ENCODE results near the gene STARD13. TPM values are rescaled to one million over a fixed set of nuclear protein-coding genes. Genes with fewer than 3 reads are reported as not detected.

The STARD13 gene
- total RNA-seq, 1 experiment from 2014 or later: 9.1 TPM

DNA sequence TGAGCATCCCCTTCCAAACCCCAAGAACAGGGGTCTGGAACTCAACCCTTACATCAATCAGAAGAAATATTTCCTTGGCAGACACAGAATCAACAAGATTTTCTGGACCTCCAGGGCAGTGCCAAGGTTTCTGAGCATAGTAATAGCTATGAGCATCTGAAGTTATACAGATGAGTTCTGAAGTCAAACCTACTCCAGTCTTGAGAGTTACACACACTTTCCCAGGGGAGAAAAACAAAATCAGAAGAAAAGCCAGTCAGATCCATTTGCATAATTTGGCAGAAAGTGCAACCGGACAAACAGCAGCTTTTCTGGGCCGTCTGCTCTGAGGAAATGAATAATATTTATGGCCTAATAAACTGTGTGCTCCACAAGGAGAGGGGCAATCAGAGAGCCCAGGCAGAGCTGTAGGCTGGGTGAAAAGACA is 176.3 kb downstream of the STARD13 start:
- no peaks in the 10 kb centered on the region for H3K27me3 ChIP-seq (replicated peaks; ENCODE audit: control insufficient read depth, insufficient read depth, low read length)
- TF ChIP-seq CTCF (IDR thresholded peaks at IDR 0.05; ENCODE audit: insufficient read depth in 1 of 2, low read depth in 1 of 2, low read length in 1 of 2, severe bottlenecking in 1 of 2, unreplicated experiment in 1 of 2): no peak
- H3K4me3 ChIP-seq (ENCODE audit: low read depth, low read length): no peak overlapping the region
- H3K9me3 Mint-ChIP-seq (ENCODE audit: unreplicated experiment): no peaks in the 10 kb centered on the region
- no peak overlapping the region for H3K4me3 Mint-ChIP-seq (ENCODE audit: unreplicated experiment)
- no peak overlapping the region for H3K27ac Mint-ChIP-seq (ENCODE audit: unreplicated experiment)
- H3K36me3 ChIP-seq (ENCODE audit: control insufficient read depth, insufficient read depth, low read length): 0 out of 2 replicates have a peak, but pooled peaks cover 2% of the 10 kb centered on the region
- peaks cover 4% of the 10 kb centered on the region for H3K4me1 ChIP-seq
- DNase-seq: no peak
- H3K27me3 Mint-ChIP-seq (ENCODE audit: insufficient read depth, unreplicated experiment): no peaks in the 10 kb centered on the region
- ChIA-PET POLR2A (no interaction called here), CTCF (no interaction called here)
- BruUV-seq (replicated peaks): no TSS peak
- intact Hi-C loops (cut with micrococcal nuclease; ENCODE audit: unreplicated experiment): no loop called here
- peaks cover 13% of the 10 kb centered on the region for H3K4me1 Mint-ChIP-seq (ENCODE audit: low read depth, unreplicated experiment)
- no peaks in the 10 kb centered on the region for H3K9me3 ChIP-seq
- H3K36me3 Mint-ChIP-seq (ENCODE audit: insufficient read depth, unreplicated experiment): peaks cover 13% of the 10 kb centered on the region

GRCh38 chr13:33108620-33109019 is 176.9 kb downstream of the STARD13 start:
- Mint-ChIP-seq H3K9me3 (ENCODE audit: unreplicated experiment) (no peaks in the 10 kb centered on the region), H3K36me3 (ENCODE audit: insufficient read depth, unreplicated experiment) (peaks cover 13% of the 10 kb centered on the region), H3K27ac (ENCODE audit: unreplicated experiment) (no peak overlapping the region), H3K4me1 (ENCODE audit: low read depth, unreplicated experiment) (peaks cover 12% of the 10 kb centered on the region), H3K4me3 (ENCODE audit: unreplicated experiment) (no peak overlapping the region), H3K27me3 (ENCODE audit: insufficient read depth, unreplicated experiment) (no peaks in the 10 kb centered on the region)
- ChIA-PET POLR2A (no interaction called here), CTCF (no interaction called here)
- intact Hi-C loops (cut with micrococcal nuclease; ENCODE audit: unreplicated experiment): no loop called here
- BruUV-seq (replicated peaks): no TSS peak
- no peak for DNase-seq
- H3K4me1 ChIP-seq: peaks cover 4% of the 10 kb centered on the region
- TF ChIP-seq CTCF (IDR thresholded peaks at IDR 0.05; ENCODE audit: insufficient read depth in 1 of 2, low read depth in 1 of 2, low read length in 1 of 2, severe bottlenecking in 1 of 2, unreplicated experiment in 1 of 2): no peak
- H3K36me3 ChIP-seq (ENCODE audit: control insufficient read depth, insufficient read depth, low read length): 0 out of 2 replicates have a peak, but pooled peaks cover 2% of the 10 kb centered on the region
- no peak overlapping the region for H3K4me3 ChIP-seq (ENCODE audit: low read depth, low read length)
- no peaks in the 10 kb centered on the region for H3K9me3 ChIP-seq
- no peaks in the 10 kb centered on the region for H3K27me3 ChIP-seq (replicated peaks; ENCODE audit: control insufficient read depth, insufficient read depth, low read length)

DNA sequence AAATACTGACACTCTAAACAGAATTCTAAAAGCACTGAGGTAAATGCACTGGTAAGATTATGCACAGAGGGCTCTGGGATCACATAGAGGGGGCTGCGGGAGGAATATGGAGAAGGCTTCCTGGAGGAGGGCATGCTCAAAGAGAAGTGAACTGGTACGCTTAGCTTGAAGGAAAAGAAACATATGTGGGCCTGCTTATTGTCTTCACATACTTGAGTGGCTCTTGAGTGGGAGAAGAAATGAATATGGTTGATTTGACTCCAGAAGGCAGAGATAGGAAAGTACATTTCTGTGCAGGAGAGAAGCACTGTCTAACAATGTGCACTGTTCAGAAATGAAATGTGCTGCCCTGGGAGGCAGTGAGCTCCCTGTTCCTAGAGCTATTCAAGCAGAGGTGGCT is 178.2 kb downstream of the STARD13 start:
- Mint-ChIP-seq H3K9me3 (ENCODE audit: unreplicated experiment) (no peaks in the 10 kb centered on the region), H3K4me3 (ENCODE audit: unreplicated experiment) (no peak overlapping the region), H3K27ac (ENCODE audit: unreplicated experiment) (no peak overlapping the region), H3K4me1 (ENCODE audit: low read depth, unreplicated experiment) (peaks cover 7% of the 10 kb centered on the region), H3K36me3 (ENCODE audit: insufficient read depth, unreplicated experiment) (peaks cover 13% of the 10 kb centered on the region), H3K27me3 (ENCODE audit: insufficient read depth, unreplicated experiment) (no peaks in the 10 kb centered on the region)
- BruUV-seq (replicated peaks): no TSS peak
- Histone ChIP-seq H3K4me3 (ENCODE audit: low read depth, low read length) (no peak overlapping the region), H3K36me3 (ENCODE audit: control insufficient read depth, insufficient read depth, low read length) (0 out of 2 replicates have a peak, but pooled peaks cover 2% of the 10 kb centered on the region), H3K9me3 (no peaks in the 10 kb centered on the region), H3K27me3 (replicated peaks; ENCODE audit: control insufficient read depth, insufficient read depth, low read length) (no peaks in the 10 kb centered on the region), H3K4me1 (peaks cover 5% of the 10 kb centered on the region)
- no peak for TF ChIP-seq CTCF (IDR thresholded peaks at IDR 0.05; ENCODE audit: insufficient read depth in 1 of 2, low read depth in 1 of 2, low read length in 1 of 2, severe bottlenecking in 1 of 2, unreplicated experiment in 1 of 2)
- intact Hi-C loops (cut with micrococcal nuclease; ENCODE audit: unreplicated experiment): no loop called here
- ChIA-PET POLR2A (no interaction called here), CTCF (no interaction called here)
- no peak for DNase-seq

Measured in Caco-2 (cell line).